MM.1S (cell line): ENCODE measurements around the gene SCP2.

ENCODE experiments used
- CTCF ChIP-seq: fragments of 300-600 bp; sonication (generic); IDR thresholded peaks from 2 replicates; pipeline ENCODE4 v1.5.1; 2016; ENCODE audit warnings: antibody characterized with exemption, low read length, mixed read lengths
- EZH2 ChIP-seq: fragments of 300-600 bp; sonication (generic); optimal IDR thresholded peaks from 2 replicates; pipeline ENCODE3; 2017; ENCODE audit warnings: low read depth, mild to moderate bottlenecking, antibody characterized with exemption, low read length, mixed read lengths
- EZH2phosphoT487 ChIP-seq: fragments of 300-600 bp; sonication (generic); IDR thresholded peaks from 2 replicates; pipeline ENCODE4 v1.6.1; 2018; ENCODE audit warnings: antibody characterized with exemption, low read length

- TF ChIP-seq CTCF (no peak), EZH2 (no peak), EZH2phosphoT487 (no peak)
These were observed 136.9 kb downstream of the SCP2 start for GRCh38 chr1:53063744-53064515.
